IPS-20b (cell line): ENCODE measurements around the gene ZKSCAN3.

Experiments used
- H3K27ac ChIP-seq: one replicate; pipeline ENCODE4 v1.5.1; 2013; ENCODE audit warnings: low read length
- H3K27me3 ChIP-seq: 2 replicates; pipeline ENCODE4 v1.6.1; 2013; ENCODE audit warnings: mild to moderate bottlenecking, low read length, inconsistent platforms; ENCODE audit not compliant: insufficient read depth
- H3K36me3 ChIP-seq: 2 replicates; pipeline ENCODE4 v1.6.1; 2013; ENCODE audit warnings: low read depth, mild to moderate bottlenecking, inconsistent platforms, low read length, moderate library complexity; ENCODE audit not compliant: insufficient read depth
- H3K4me1 ChIP-seq: 2 replicates; pipeline ENCODE4 v1.6.1; 2013; ENCODE audit warnings: mild to moderate bottlenecking, control low read depth, inconsistent platforms, low read length, moderate library complexity; ENCODE audit not compliant: insufficient read depth
- H3K4me3 ChIP-seq: 2 replicates; pipeline ENCODE4 v1.5.1; 2013; ENCODE audit warnings: mild to moderate bottlenecking, low read length, inconsistent platforms
- H3K9ac ChIP-seq: 2 replicates; pipeline ENCODE4 v1.6.1; 2013; ENCODE audit warnings: low read depth, mild to moderate bottlenecking, inconsistent platforms, low read length, moderate library complexity
- H3K9me3 ChIP-seq: 2 replicates; pipeline ENCODE4 v1.6.1; 2013; ENCODE audit warnings: mild to moderate bottlenecking, low read depth, low read length, inconsistent platforms; ENCODE audit not compliant: insufficient read depth

The ZKSCAN3 gene

GRCh38 chr6:28408076-28408802, 58.5 kb downstream of the ZKSCAN3 start:
- Histone ChIP-seq H3K27ac (no peak overlapping the region), H3K9ac (no peak overlapping the region), H3K4me3 (no peak overlapping the region), H3K36me3 (no peaks in the 10 kb centered on the region), H3K4me1 (no peaks in the 10 kb centered on the region), H3K27me3 (peaks cover 9% of the 10 kb centered on the region), H3K9me3 (no peaks in the 10 kb centered on the region)

- Histone ChIP-seq H3K4me1 (no peaks in the 10 kb centered on the region), H3K27me3 (peaks cover 7% of the 10 kb centered on the region; the same call in 1 of the 2 replicates), H3K9me3 (no peaks in the 10 kb centered on the region), H3K9ac (no peak overlapping the region), H3K4me3 (no peak overlapping the region), H3K27ac (no peak overlapping the region), H3K36me3 (no peaks in the 10 kb centered on the region)
Measured at GRCh38 chr6:28410767-28411166, 61.0 kb downstream of the ZKSCAN3 start.

- peaks cover 7% of the 10 kb centered on the region; the same call in 1 of the 2 replicates for H3K27me3 ChIP-seq
- H3K9ac ChIP-seq: no peak overlapping the region
- no peaks in the 10 kb centered on the region for H3K36me3 ChIP-seq
- no peak overlapping the region for H3K27ac ChIP-seq
- no peak overlapping the region for H3K4me3 ChIP-seq
- no peaks in the 10 kb centered on the region for H3K9me3 ChIP-seq
- H3K4me1 ChIP-seq: no peaks in the 10 kb centered on the region
Measured at GRCh38 chr6:28413681-28414080, 63.9 kb downstream of the ZKSCAN3 start.
